ENCODE data around the gene LRG1. TPM values are rescaled to one million over a fixed set of nuclear protein-coding genes. Genes with fewer than 3 reads are reported as not detected.

Gene LRG1
- total and polyA plus RNA-seq, 2 of the 13 experiments (the other 11 are each of a cell fraction or from before 2014, with no cell fraction given): 12.0 to 39.3 TPM

DNA sequence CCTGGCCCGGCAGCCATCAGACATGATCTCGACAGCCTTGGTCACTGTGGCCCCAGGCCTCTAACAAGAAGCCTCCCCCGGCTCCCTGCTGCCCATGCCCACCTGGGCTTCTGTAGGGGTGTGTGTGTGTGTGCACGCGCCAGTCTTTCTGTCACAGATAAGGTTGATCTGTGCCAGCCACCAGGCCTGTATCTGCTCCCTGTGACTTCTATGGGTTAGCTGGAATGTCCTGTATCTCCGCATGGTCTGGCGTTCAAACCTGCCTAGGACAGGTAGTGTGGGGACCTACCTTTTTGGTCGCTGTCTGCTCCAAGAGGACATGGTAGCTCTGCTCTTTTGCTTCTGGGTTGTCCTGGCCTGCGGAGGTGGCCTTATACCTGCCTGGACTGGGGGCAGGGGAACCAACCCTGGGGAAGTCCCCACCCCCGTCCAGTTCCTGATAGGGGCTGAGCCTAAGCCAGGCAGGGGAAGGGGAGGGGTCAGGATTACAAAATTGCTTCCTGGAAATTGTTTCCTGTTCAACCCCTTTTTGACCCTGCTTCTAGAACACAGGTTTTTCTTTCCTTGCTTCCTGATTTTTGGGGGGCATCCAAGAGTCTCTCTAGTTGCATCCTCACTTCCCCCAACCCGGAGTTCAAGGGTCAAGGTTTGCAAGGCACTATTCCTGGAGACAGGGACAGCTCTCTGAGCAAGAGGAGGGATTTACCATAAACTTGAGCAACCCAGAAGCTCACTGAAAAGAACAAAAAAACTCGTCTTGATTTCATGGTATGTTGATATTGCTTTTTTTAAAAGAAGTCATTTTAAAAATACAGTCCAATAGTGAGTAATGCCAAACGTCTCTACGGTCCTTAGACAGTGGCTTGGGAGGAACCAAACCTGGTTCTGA is at the start of gene LRG1 (continued):
- TF ChIP-seq, protein P1, sequence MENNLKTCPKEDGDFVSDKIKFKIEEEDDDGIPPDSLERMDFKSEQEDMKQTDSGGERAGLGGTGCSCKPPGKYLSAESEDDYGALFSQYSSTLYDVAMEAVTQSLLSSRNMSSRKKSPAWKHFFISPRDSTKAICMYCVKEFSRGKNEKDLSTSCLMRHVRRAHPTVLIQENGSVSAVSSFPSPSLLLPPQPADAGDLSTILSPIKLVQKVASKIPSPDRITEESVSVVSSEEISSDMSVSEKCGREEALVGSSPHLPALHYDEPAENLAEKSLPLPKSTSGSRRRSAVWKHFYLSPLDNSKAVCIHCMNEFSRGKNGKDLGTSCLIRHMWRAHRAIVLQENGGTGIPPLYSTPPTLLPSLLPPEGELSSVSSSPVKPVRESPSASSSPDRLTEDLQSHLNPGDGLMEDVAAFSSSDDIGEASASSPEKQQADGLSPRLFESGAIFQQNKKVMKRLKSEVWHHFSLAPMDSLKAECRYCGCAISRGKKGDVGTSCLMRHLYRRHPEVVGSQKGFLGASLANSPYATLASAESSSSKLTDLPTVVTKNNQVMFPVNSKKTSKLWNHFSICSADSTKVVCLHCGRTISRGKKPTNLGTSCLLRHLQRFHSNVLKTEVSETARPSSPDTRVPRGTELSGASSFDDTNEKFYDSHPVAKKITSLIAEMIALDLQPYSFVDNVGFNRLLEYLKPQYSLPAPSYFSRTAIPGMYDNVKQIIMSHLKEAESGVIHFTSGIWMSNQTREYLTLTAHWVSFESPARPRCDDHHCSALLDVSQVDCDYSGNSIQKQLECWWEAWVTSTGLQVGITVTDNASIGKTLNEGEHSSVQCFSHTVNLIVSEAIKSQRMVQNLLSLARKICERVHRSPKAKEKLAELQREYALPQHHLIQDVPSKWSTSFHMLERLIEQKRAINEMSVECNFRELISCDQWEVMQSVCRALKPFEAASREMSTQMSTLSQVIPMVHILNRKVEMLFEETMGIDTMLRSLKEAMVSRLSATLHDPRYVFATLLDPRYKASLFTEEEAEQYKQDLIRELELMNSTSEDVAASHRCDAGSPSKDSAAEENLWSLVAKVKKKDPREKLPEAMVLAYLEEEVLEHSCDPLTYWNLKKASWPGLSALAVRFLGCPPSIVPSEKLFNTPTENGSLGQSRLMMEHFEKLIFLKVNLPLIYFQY (CRISPR knock-in tag; IDR thresholded peaks at IDR 0.05; ENCODE audit: borderline replicate concordance): 0 out of 2 replicates have a peak, but pooled peaks have one; percentile 22
- TF ChIP-seq, protein P2, sequence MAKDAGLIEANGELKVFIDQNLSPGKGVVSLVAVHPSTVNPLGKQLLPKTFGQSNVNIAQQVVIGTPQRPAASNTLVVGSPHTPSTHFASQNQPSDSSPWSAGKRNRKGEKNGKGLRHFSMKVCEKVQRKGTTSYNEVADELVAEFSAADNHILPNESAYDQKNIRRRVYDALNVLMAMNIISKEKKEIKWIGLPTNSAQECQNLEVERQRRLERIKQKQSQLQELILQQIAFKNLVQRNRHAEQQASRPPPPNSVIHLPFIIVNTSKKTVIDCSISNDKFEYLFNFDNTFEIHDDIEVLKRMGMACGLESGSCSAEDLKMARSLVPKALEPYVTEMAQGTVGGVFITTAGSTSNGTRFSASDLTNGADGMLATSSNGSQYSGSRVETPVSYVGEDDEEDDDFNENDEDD (CRISPR knock-in tag; IDR thresholded peaks at IDR 0.05; ENCODE audit: borderline replicate concordance): no peak
- TF ChIP-seq CAMTA2 (CRISPR knock-in tag; IDR thresholded peaks at IDR 0.05; ENCODE audit: borderline replicate concordance) (no peak), ZNF703 (CRISPR knock-in tag; IDR thresholded peaks at IDR 0.05; ENCODE audit: borderline replicate concordance) (no peak), THYN1 (CRISPR knock-in tag; IDR thresholded peaks at IDR 0.05; ENCODE audit: borderline replicate concordance, low read depth) (no peak), SOX5 (CRISPR knock-in tag; IDR thresholded peaks at IDR 0.05; ENCODE audit: borderline replicate concordance) (peak; percentile 64; the same call in 1 of the 2 replicates), NFIC (IDR thresholded peaks at IDR 0.05; ENCODE audit: low read length) (peak; percentile 52; the same call in 1 of the 2 replicates), AGO2 (optimal IDR thresholded peaks at IDR 0.05; ENCODE audit: low read depth, low read length) (no peak)
- TF ChIP-seq, protein P3, sequence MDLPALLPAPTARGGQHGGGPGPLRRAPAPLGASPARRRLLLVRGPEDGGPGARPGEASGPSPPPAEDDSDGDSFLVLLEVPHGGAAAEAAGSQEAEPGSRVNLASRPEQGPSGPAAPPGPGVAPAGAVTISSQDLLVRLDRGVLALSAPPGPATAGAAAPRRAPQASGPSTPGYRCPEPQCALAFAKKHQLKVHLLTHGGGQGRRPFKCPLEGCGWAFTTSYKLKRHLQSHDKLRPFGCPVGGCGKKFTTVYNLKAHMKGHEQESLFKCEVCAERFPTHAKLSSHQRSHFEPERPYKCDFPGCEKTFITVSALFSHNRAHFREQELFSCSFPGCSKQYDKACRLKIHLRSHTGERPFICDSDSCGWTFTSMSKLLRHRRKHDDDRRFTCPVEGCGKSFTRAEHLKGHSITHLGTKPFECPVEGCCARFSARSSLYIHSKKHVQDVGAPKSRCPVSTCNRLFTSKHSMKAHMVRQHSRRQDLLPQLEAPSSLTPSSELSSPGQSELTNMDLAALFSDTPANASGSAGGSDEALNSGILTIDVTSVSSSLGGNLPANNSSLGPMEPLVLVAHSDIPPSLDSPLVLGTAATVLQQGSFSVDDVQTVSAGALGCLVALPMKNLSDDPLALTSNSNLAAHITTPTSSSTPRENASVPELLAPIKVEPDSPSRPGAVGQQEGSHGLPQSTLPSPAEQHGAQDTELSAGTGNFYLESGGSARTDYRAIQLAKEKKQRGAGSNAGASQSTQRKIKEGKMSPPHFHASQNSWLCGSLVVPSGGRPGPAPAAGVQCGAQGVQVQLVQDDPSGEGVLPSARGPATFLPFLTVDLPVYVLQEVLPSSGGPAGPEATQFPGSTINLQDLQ (CRISPR knock-in tag; IDR thresholded peaks at IDR 0.05): no peak
- TF ChIP-seq, protein P4, sequence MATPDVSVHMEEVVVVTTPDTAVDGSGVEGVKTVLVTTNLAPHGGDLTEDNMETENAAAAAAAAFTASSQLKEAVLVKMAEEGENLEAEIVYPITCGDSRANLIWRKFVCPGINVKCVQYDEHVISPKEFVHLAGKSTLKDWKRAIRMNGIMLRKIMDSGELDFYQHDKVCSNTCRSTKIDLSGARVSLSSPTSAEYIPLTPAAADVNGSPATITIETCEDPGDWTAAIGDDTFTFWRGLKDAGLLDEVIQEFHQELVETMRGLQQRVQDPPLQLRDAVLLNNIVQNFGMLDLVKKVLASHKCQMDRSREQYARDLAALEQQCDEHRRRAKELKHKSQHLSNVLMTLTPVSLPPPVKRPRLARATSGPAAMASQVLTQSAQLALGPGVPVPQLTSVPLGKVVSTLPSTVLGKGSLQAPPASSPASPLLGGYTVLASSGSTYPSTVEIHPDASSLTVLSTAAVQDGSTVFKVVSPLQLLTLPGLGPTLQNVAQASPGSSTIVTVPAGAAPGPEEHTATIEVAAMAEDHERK (CRISPR knock-in tag; IDR thresholded peaks at IDR 0.05; ENCODE audit: low read depth): no peak
- TF ChIP-seq, protein P5, sequence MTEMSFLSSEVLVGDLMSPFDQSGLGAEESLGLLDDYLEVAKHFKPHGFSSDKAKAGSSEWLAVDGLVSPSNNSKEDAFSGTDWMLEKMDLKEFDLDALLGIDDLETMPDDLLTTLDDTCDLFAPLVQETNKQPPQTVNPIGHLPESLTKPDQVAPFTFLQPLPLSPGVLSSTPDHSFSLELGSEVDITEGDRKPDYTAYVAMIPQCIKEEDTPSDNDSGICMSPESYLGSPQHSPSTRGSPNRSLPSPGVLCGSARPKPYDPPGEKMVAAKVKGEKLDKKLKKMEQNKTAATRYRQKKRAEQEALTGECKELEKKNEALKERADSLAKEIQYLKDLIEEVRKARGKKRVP (CRISPR knock-in tag; IDR thresholded peaks at IDR 0.05): 0 out of 4 replicates have a peak, but pooled peaks of 1 of the 2 experiments have one; percentile 28
- TF ChIP-seq, protein P6, sequence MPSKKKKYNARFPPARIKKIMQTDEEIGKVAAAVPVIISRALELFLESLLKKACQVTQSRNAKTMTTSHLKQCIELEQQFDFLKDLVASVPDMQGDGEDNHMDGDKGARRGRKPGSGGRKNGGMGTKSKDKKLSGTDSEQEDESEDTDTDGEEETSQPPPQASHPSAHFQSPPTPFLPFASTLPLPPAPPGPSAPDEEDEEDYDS (CRISPR knock-in tag; IDR thresholded peaks at IDR 0.05): peak; percentile 100
- TF ChIP-seq, protein P7, sequence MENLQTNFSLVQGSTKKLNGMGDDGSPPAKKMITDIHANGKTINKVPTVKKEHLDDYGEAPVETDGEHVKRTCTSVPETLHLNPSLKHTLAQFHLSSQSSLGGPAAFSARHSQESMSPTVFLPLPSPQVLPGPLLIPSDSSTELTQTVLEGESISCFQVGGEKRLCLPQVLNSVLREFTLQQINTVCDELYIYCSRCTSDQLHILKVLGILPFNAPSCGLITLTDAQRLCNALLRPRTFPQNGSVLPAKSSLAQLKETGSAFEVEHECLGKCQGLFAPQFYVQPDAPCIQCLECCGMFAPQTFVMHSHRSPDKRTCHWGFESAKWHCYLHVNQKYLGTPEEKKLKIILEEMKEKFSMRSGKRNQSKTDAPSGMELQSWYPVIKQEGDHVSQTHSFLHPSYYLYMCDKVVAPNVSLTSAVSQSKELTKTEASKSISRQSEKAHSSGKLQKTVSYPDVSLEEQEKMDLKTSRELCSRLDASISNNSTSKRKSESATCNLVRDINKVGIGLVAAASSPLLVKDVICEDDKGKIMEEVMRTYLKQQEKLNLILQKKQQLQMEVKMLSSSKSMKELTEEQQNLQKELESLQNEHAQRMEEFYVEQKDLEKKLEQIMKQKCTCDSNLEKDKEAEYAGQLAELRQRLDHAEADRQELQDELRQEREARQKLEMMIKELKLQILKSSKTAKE (CRISPR knock-in tag; IDR thresholded peaks at IDR 0.05; ENCODE audit: borderline replicate concordance): no peak; the same call in 1 of the 2 replicates
